Measurements from ENCODE around the gene SESN1.

DNA sequence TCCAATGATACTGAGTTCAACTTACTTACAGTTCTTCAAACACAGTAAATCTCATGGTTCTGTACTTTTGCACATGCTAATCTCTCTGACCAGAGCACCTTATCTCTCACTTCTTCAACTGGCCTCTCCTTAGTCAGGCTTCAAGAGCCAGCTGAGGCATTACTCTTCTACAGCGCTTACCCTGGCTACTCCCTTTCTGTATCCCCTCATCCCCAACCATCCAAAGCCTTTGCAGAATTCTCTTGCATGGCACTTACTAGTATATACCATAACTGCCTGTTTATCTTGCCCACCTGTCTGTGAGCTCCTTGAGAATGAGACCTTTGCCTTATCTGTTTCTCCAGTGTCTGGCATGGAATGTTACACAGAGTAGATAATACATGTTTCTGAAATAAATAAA, 49.2 kb downstream of the SESN1 start:
- TF ChIP-seq POLR2A (IDR thresholded peaks at IDR 0.05; ENCODE audit: low read depth, low read length), result no peak
- no peak for TF ChIP-seq POLR2AphosphoS5 (IDR thresholded peaks at IDR 0.05; ENCODE audit: low read depth, low read length)
- no peak for TF ChIP-seq TAF1 (IDR thresholded peaks at IDR 0.05; ENCODE audit: borderline replicate concordance, low read depth, low read length)

Data from GM12892 (cell line).